IMR-90 (cell line): Measurements from ENCODE around the gene DBNL. TPM values are rescaled to one million over a fixed set of nuclear protein-coding genes. Genes with fewer than 3 reads are reported as not detected.
A peak's percentile ranks its signal among the peaks of the same experiment; 100 is the strongest.

ENCODE experiments used
- ATAC-seq: fragments of 200-7000 bp; cut with Tn5 transposase; 2 replicates; pipeline ENCODE4 v1.9.1; 2020; ENCODE audit warnings: low read depth, mild to moderate bottlenecking, moderate library complexity
- BruUV-seq: library from RNA; stranded (reverse); fragments of 400-500 nt; replicated peaks from 2 replicates; lab custom pipeline; 2021; lab: Mats Ljungman, UMichigan
- CTCF ChIA-PET: fragments of 300-600 bp; formaldehyde crosslinking; extraction: SDS; loops from one replicate; lab custom pipeline; 2021; ENCODE audit warnings: antibody characterized with exemption; lab: Yijun Ruan, JAX
- POLR2A ChIA-PET: fragments of 300-600 bp; sonication (Branson Sonifier 250); formaldehyde crosslinking; loops from one replicate; lab custom pipeline; 2022; ENCODE audit warnings: antibody characterized with exemption; ENCODE audit not compliant: unreplicated experiment; lab: Charles Lee
- DNase-seq: peaks from one replicate; pipeline ENCODE4 v3.0.0; 2013
- H2AFZ ChIP-seq: replicated peaks from 2 replicates; pipeline ENCODE3; 2013; ENCODE audit warnings: low read length, mild to moderate bottlenecking; ENCODE audit not compliant: poor library complexity
- H2AK5ac ChIP-seq: 2 replicates; pipeline ENCODE4 v1.6.1; 2013; ENCODE audit warnings: low read depth, low read length, inconsistent platforms
- H2AK9ac ChIP-seq: replicated peaks from 2 replicates; pipeline ENCODE3; 2013; ENCODE audit warnings: mild to moderate bottlenecking, low read depth, low read length, moderate library complexity; ENCODE audit not compliant: poor library complexity
- H2BK120ac ChIP-seq: 2 replicates; pipeline ENCODE4 v1.6.1; 2013; ENCODE audit warnings: low read depth, low read length, inconsistent platforms
- H2BK15ac ChIP-seq: 3 replicates; pipeline ENCODE4 v1.6.1; 2013; ENCODE audit warnings: low read depth, low read length, inconsistent platforms
- H2BK20ac ChIP-seq: 2 replicates; pipeline ENCODE4 v1.6.1; 2013; ENCODE audit warnings: low read depth, mild to moderate bottlenecking, inconsistent platforms, low read length, moderate library complexity
- H2BK5ac ChIP-seq: 2 replicates; pipeline ENCODE4 v1.6.1; 2013; ENCODE audit warnings: mild to moderate bottlenecking, low read depth, low read length, inconsistent platforms; ENCODE audit not compliant: poor library complexity, severe bottlenecking
- H3K14ac ChIP-seq: replicated peaks from 2 replicates; pipeline ENCODE4 v1.6.1; 2013; ENCODE audit warnings: low read depth, low read length, inconsistent platforms
- H3K18ac ChIP-seq: 2 replicates; pipeline ENCODE4 v1.6.1; 2013; ENCODE audit warnings: low read depth, low read length, control low read depth
- H3K23ac ChIP-seq: 2 replicates; pipeline ENCODE4 v1.6.1; 2013; ENCODE audit warnings: low read depth, low read length, inconsistent platforms
- H3K27ac ChIP-seq: 2 replicates; pipeline ENCODE4 v1.5.1; 2013; ENCODE audit warnings: mild to moderate bottlenecking, control low read depth, low read length; ENCODE audit not compliant: insufficient read depth
- H3K27me3 ChIP-seq: 2 replicates; pipeline ENCODE4 v1.6.1; 2013; ENCODE audit warnings: low read length; ENCODE audit not compliant: control insufficient read depth, insufficient read depth
- H3K36me3 ChIP-seq: 2 replicates; pipeline ENCODE4 v1.6.1; 2013; ENCODE audit warnings: low read length, mixed read lengths; ENCODE audit not compliant: control insufficient read depth, insufficient read depth
- H3K4ac ChIP-seq: 2 replicates; pipeline ENCODE4 v1.6.1; 2013; ENCODE audit warnings: low read depth, low read length, inconsistent platforms
- H3K4me1 ChIP-seq: 2 replicates; pipeline ENCODE4 v1.6.1; 2013; ENCODE audit warnings: low read length, mixed read lengths; ENCODE audit not compliant: control insufficient read depth, insufficient read depth
- H3K4me2 ChIP-seq: 2 replicates; pipeline ENCODE4 v1.6.1; 2013; ENCODE audit warnings: low read depth, mild to moderate bottlenecking, control low read depth, low read length, moderate library complexity
- H3K4me3 ChIP-seq: 2 replicates; pipeline ENCODE4 v1.5.1; 2013; ENCODE audit warnings: low read depth, mild to moderate bottlenecking, control low read depth, low read length, moderate library complexity; ENCODE audit not compliant: insufficient read depth
- H3K56ac ChIP-seq: 2 replicates; pipeline ENCODE4 v1.6.1; 2013; ENCODE audit warnings: low read length, inconsistent platforms; ENCODE audit not compliant: insufficient read depth; ENCODE audit errors: extremely low read depth
- H3K79me1 ChIP-seq, 2 experiments: 2 replicates each; pipeline ENCODE4 v1.6.1; 2013; ENCODE audit warnings: low read length in 2 of 2, inconsistent platforms in 1 of 2, low read depth in 1 of 2
- H3K9ac ChIP-seq: 2 replicates; pipeline ENCODE4 v1.6.1; 2013; ENCODE audit warnings: low read depth, low read length, control low read depth
- H3K9me1 ChIP-seq: 2 replicates; pipeline ENCODE4 v1.6.1; 2013; ENCODE audit warnings: low read length, inconsistent platforms; ENCODE audit not compliant: insufficient read depth
- H3K9me3 ChIP-seq: 2 replicates; pipeline ENCODE4 v1.6.1; 2013; ENCODE audit warnings: low read length; ENCODE audit not compliant: control insufficient read depth, insufficient read depth
- H4K20me1 ChIP-seq: 2 replicates; pipeline ENCODE4 v1.6.1; 2013; ENCODE audit warnings: low read length, inconsistent platforms; ENCODE audit not compliant: insufficient read depth
- H4K5ac ChIP-seq: 2 replicates; pipeline ENCODE4 v1.6.1; 2013; ENCODE audit warnings: mild to moderate bottlenecking, low read depth, low read length, control low read depth
- H4K8ac ChIP-seq, 2 experiments: 2 replicates each; pipeline ENCODE4 v1.6.1; 2013; ENCODE audit warnings: low read depth in 2 of 2, low read length in 2 of 2, control low read depth in 1 of 2, inconsistent platforms in 1 of 2
- H4K91ac ChIP-seq: 2 replicates; pipeline ENCODE4 v1.6.1; 2013; ENCODE audit warnings: low read depth, low read length, inconsistent platforms; ENCODE audit not compliant: insufficient read depth
- BHLHE40 ChIP-seq: fragments of 150-350 bp; IDR thresholded peaks from 2 replicates; pipeline ENCODE4 v1.6.1; 2016; ENCODE audit warnings: mild to moderate bottlenecking, low read depth, low read length
- CHD1 ChIP-seq: IDR thresholded peaks from 2 replicates; pipeline ENCODE4 v1.6.1; 2012; ENCODE audit warnings: low read depth, low read length, improper control_type of control experiment
- ELK1 ChIP-seq: fragments of 150-350 bp; IDR thresholded peaks from 2 replicates; pipeline ENCODE4 v1.6.1; 2016; ENCODE audit warnings: low read depth, mild to moderate bottlenecking, low read length, moderate library complexity, borderline replicate concordance
- FOS ChIP-seq: fragments of 150-350 bp; IDR thresholded peaks from 2 replicates; pipeline ENCODE4 v1.6.1; 2016; ENCODE audit warnings: low read depth, low read length
- MAFK ChIP-seq: IDR thresholded peaks from 2 replicates; pipeline ENCODE4 v1.6.1; 2012; ENCODE audit warnings: low read depth, low read length, improper control_type of control experiment
- WGBS, 2 experiments: methylation state at CpG; one replicate each; pipeline versions ENCODE4 v1.1.5 to v1.1.7; 2013; ENCODE audit warnings: missing lambda C conversion rate in 2 of 2; ENCODE audit not compliant: insufficient read length in 1 of 2; ENCODE audit errors: extremely low coverage in 2 of 2; 5-methylcytosine and 5-hydroxymethylcytosine counted together
- dilution Hi-C: fragments of 300-500 bp; cut with HindIII; formaldehyde crosslinking; loops from one replicate; pipeline ENCODE4 v1.14.3; 2018; ENCODE audit warnings: low sequenced_read_pairs; ENCODE audit not compliant: unreplicated experiment
- in situ Hi-C: fragments of 300-500 bp; cut with MboI; formaldehyde crosslinking; loops from 3 replicates; pipeline ENCODE4 v1.14.3; 2019; ENCODE audit warnings: low sequenced_read_pairs, inconsistent platforms, mixed read lengths
- intact Hi-C: fragments of 100-400 bp; cut with micrococcal nuclease; formaldehyde crosslinking; loops from 2 replicates; pipeline ENCODE4 v1.10.0; 2022
- polyA plus RNA-seq, 3 experiments: library from polyadenylated mRNA; depleted of rRNA; stranded (reverse); fragments of >200 nt; gene quantifications; 2 replicates each; pipeline ENCODE4 v1.2.3, GENCODE V29; 2012; ENCODE audit warnings: low replicate concordance in 1 of 3
- total RNA-seq: library from RNA; depleted of rRNA; stranded (reverse); fragments of >200 nt; gene quantifications from 2 replicates; pipeline ENCODE4 v1.2.3, GENCODE V29; 2012

DBNL gene
- total and polyA plus RNA-seq, 2 of the 4 experiments (the other 2 are of a cell fraction), result 157 to 179 TPM

DNA sequence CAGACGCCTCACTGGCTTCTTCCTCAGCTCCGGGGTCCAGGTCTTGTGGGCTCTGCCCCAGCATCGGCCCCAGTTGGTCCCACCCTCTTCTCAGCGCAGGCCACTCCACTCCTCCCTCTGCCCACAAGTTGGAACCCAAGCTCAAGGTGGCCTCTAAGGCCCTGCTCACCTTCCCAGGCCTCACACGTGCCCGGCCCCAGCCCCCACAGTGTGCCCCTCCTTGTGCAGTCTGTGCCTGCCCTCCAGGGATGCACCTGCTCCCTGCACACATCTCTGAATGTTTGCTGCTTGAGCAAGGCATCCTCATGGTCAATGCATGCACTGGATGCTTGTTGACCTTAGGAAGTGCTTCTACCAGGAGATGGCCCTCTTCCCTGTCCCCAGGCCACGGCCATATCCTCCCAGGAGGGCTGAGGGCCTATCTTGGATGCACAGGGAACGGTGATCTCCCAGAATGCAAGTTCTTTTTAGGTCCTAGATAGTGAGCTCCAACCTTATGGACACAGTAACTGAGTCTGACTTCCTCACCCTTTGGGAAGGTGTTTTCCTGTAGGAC is 51.9 kb downstream of the DBNL start:
- 85% methylated on average over 8 of the region's 8 CpGs; no CpG with 5 or more reads in 1 of the 2 experiments for WGBS, 2 experiments
- H3K14ac ChIP-seq, result no peak overlapping the region
- H3K9me1 ChIP-seq, result peaks cover 11% of the 10 kb centered on the region; the same call in 1 of the 2 replicates
- DNase-seq (no peak), ATAC-seq (no peak)
- H4K91ac ChIP-seq, result no peak overlapping the region
- H2BK5ac ChIP-seq, result no peak overlapping the region
- no peak overlapping the region for H3K56ac ChIP-seq
- intact Hi-C loops (no loop called here), in situ Hi-C loops (no loop called here), dilution Hi-C loops (no loop called here)
- ChIA-PET POLR2A (no interaction called here), CTCF (no interaction called here)
- no peak overlapping the region for H2BK20ac ChIP-seq
- no peak overlapping the region for H2AK9ac ChIP-seq
- no peaks in the 10 kb centered on the region for H3K9me3 ChIP-seq
- no peak overlapping the region for H2AK5ac ChIP-seq
- no peak overlapping the region for H3K27ac ChIP-seq
- no peaks in the 10 kb centered on the region for H4K20me1 ChIP-seq
- no peak overlapping the region for H3K23ac ChIP-seq
- H3K4me1 ChIP-seq, result peaks cover 18% of the 10 kb centered on the region
- H2BK120ac ChIP-seq, result no peak overlapping the region
- no peaks in the 10 kb centered on the region for H3K36me3 ChIP-seq
- H4K8ac ChIP-seq, result no peak overlapping the region
- H2AFZ ChIP-seq, result peak overlapping the region; percentile 54
- no peak overlapping the region for H3K9ac ChIP-seq
- no peak overlapping the region for H2BK15ac ChIP-seq
- no peaks in the 10 kb centered on the region for H3K79me1 ChIP-seq
- H4K5ac ChIP-seq, result no peak overlapping the region
- no peak overlapping the region for H3K4ac ChIP-seq
- H3K27me3 ChIP-seq, result no peaks in the 10 kb centered on the region
- no peak overlapping the region for H3K18ac ChIP-seq
- BruUV-seq, result no TSS peak
- TF ChIP-seq FOS (no peak), MAFK (no peak), CHD1 (no peak), BHLHE40 (no peak), ELK1 (no peak)
- H3K4me3 ChIP-seq, result no peak overlapping the region
- H3K4me2 ChIP-seq, result no peak overlapping the region
